HepG2 (cell line): Measurements from ENCODE around the gene CALY.

Experiments used
- MAX ChIP-seq: IDR thresholded peaks from 2 replicates; pipeline ENCODE4 v1.6.1; 2012; ENCODE audit warnings: inconsistent platforms
- PHF20 ChIP-seq: sonication (generic); formaldehyde crosslinking; IDR thresholded peaks from 2 replicates; pipeline ENCODE4 v1.5.0; 2020; ENCODE audit warnings: mild to moderate bottlenecking, missing genetic modification reagents

GRCh38 chr10:133343558-133343957, 6.9 kb upstream of the CALY start:
- TF ChIP-seq PHF20 (CRISPR knock-in tag) (no peak), MAX (no peak)
